Endometrial microvascular endothelial cells (primary cell): Measurements from ENCODE around the gene TMEM178B. TPM values are rescaled to one million over a fixed set of nuclear protein-coding genes. Genes with fewer than 3 reads are reported as not detected.
"Not testable (repeated sequence)": the region's sequence is repeated elsewhere in the genome, so short reads cannot be mapped to it uniquely, and the experiment has no call there.

Source experiments
- in situ Hi-C: cut with HindIII; loops from 2 replicates; pipeline ENCODE4 v1.10.0; 2017; ENCODE audit warnings: low sequenced_read_pairs, low pct_unique_long_range_greater_than_20kb; ENCODE audit errors: inconsistent ontology term
- total RNA-seq: library from RNA; depleted of rRNA; stranded (reverse); fragments of >200 nt; gene quantifications from one replicate; pipeline ENCODE4 v1.2.3, GENCODE V29; 2015; ENCODE audit errors: inconsistent ontology term

TMEM178B gene
- total RNA-seq: 0.28 TPM

GRCh38 chr7:141073641-141074161 lies at the start of gene TMEM178B:
TMEM178B (plus strand) TSS chr7:141074064.
- in situ Hi-C loops: no loop called here

- in situ Hi-C loops: no loop called here
Observed at GRCh38 chr7:141024668-141025067, 49.2 kb upstream of the TMEM178B start.

- in situ Hi-C loops: no loop called here
Observed at GRCh38 chr7:141027043-141027442, 46.8 kb upstream of the TMEM178B start.

DNA sequence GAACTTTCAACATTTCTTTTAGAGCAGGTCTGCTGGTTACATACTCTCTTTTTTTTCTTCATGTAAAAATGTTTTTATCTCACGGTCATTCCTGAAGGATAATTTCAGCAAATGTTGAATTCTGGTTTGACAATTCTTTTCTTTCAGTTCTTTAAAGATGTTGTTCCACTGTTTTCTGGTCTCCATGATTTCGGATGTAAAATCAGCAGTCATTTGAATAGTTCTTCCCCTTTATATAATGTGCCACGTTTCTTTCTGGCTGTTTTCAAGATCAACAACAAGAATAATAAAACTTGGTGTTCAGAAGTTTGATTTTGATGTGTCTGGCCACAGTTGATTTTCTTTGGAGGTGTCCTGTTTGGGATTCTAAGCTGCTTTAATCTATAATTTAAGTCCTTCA lies 45.1 kb upstream of the TMEM178B start:
- in situ Hi-C loops: no loop called here

DNA sequence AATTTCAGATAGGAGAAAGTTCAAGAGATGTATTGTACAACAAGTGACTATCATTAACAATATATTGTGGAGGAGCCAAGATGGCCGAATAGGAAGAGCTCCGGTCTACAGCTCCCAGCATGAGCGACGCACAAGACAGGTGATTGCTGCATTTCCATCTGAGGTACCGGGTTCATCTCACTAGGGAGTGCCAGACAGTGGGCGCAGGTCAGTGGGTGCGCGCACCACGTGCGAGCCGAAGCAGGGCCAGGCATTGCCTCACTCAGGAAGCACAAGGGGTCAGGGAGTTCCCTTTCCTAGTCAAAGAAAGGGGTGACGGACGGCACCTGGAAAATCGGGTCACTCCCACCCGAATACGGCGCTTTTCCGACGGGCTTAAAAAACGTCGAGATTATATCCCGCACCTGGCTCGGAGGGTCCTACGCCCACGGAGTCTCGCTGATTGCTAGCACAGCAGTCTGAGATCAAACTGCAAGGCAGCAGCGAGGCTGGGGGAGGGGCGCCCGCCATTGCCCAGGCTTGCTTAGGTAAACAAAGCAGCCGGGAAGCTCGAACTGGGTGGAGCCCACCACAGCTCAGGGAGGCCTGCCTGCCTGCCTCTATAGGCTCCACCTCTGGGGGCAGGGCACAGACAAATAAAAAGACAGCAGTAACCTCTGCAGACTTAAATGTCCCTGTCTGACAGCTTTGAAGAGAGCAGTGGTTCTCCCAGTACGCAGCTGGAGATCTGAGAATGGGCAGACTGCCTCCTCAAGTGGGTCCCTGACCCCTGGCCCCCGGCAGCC lies 41.1 kb upstream of the TMEM178B start:
- in situ Hi-C loops: not testable (repeated sequence)

DNA sequence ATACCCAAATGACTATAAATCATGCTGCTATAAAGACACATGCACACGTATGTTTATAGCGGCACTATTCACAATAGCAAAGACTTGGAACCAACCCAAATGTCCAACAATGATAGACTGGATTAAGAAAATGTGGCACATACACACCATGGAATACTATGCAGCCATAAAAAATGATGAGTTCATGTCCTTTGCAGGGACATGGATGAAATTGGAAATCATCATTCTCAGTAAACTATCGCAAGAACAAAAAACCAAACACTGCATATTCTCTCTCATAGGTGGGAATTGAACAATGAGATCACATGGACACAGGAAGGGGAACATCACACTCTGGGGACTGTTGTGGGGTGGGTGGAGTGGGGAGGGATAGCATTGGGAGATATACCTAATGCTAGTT lies 35.8 kb upstream of the TMEM178B start:
- in situ Hi-C loops: not testable (repeated sequence)

GRCh38 chr7:141039376-141039775 lies 34.5 kb upstream of the TMEM178B start:
- in situ Hi-C loops: no loop called here

DNA sequence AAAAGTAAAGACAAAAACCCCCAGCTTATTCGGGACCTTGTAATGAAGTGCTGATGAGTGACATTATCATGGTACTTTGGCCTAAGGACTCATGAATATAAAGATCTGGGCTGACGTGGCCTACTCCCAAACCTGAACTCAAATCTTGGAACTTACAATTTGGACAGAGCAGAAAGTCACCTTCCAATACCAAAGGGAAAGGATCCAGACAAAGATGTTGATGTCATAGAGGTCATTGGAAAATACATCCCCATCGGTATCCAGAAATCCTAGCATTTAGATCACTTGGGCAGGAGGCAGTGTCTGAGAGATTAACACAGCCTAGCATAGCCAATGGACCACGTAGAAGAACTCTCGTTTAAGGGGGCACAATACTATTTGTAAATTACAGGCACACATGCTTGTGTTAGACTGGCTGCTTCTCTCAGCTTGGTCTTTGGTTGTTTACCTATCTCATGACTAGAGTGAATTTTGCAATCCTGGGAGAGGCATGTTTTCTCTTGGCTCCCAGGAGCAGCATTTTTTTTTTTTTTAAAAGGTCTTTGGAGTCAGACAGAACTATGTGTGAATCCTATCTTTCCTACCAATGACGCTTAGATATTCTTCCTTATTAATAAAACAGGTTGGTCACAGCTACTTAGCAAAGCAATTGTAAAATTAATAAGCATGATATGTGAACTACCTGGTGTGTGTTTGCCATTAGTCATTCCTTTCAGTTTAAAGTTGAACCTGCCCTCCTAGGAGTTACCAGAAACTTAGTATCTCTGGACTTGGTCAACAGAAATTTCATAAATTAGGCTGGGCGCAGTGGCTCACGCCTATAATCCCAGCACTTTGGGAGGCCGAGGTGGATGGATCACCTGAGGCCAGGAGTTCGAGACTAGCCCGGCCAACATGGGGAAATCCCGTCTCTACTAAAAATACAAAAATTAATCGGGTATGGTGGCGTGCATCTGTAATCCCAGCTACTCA lies 31.4 kb upstream of the TMEM178B start:
- in situ Hi-C loops: no loop called here

DNA sequence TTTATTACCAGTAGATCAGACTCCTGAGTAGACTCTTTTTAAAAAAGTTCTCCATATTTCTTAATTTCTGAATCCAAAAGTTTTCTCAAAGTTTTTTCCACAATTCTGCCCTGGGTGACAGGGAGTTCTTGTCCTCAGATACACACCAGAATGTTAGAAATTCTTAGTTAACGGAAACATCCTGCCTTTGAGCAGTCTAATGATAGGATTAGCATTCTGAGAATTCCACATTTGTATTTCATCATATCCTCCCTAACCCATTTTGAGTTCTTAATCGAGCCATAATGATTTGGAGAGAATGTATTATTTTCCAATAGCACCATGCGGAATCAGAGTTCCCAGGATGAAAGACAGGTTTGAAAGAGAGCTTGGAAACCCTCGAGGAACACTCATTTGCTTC lies 30.2 kb upstream of the TMEM178B start:
- in situ Hi-C loops: no loop called here

DNA sequence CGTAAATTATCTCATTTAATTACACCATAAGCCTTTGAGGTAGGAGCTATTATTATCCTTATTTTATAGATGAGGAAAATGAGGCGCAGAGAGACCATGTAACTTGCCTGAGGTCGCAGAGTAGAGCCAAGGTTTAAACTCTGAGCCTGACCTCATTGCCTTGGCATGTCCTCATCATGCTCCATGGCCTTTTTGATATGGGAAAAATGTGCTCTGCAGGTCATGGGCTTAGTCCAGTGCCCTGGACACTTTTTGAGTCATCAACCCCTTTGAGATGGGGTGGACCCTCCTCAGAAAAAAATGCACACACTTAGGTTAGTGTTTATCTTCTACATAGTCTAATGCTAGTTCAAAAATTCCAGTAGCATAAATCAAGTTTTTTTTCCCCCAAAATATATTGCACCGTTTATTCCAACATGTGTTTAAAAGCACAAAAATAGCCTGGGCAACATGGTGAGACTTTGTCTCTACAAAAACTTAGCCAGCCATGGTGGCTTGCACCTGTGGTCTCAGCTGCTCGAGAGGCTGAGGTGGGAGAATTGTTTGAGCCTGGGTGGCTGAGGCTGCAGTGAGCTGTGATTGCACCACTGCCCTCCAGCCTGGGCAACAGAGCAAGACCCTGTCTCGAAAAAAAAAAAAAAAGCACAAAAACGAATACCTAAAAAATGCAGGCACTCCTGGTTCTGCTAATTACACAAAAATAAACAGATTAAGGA lies 28.6 kb upstream of the TMEM178B start:
- in situ Hi-C loops: no loop called here

GRCh38 chr7:141045842-141046620 lies 27.8 kb upstream of the TMEM178B start:
- in situ Hi-C loops: no loop called here

GRCh38 chr7:141053626-141054025 lies 20.2 kb upstream of the TMEM178B start:
- in situ Hi-C loops: no loop called here

DNA sequence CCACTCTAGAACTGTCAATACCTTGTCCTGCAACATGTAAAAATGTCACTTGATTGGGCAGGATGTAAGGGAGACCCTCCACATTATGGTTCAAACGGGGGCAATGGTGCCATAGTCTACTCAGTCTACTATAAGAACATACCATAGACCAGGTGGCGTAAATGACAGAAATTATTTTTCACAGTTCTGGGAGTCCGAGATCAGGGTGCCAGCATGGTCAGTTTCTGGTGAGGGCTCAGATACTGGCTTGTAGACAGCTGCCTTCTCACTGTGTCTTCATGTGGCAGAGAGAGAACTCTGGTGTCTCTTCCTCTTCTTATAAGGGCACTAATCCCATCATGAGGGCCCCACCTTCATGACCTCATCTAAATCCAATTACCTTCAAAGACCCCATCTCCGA lies 18.7 kb upstream of the TMEM178B start:
- in situ Hi-C loops: no loop called here

DNA sequence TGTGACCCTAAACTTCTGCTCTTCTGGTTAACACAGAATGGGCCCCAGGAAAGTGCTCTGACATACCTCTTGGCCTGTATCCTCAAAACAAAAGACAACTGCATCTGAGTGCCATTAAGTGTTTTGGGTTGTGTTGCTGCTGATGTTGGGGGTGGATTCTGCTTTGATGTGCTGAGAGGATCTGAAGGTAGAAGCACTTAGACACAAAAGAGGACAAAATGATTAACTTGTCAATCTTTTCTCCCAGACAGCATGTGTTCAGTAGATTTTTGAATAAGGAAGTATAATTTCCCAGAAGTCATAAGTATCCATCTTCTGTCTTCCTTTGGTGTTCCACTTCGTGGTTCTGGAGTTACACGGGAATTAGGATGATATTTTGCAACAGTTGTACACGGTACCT lies 16.1 kb upstream of the TMEM178B start:
- in situ Hi-C loops: no loop called here

- in situ Hi-C loops: not testable (repeated sequence)
Observed at GRCh38 chr7:141067856-141068255, 6.0 kb upstream of the TMEM178B start.

DNA sequence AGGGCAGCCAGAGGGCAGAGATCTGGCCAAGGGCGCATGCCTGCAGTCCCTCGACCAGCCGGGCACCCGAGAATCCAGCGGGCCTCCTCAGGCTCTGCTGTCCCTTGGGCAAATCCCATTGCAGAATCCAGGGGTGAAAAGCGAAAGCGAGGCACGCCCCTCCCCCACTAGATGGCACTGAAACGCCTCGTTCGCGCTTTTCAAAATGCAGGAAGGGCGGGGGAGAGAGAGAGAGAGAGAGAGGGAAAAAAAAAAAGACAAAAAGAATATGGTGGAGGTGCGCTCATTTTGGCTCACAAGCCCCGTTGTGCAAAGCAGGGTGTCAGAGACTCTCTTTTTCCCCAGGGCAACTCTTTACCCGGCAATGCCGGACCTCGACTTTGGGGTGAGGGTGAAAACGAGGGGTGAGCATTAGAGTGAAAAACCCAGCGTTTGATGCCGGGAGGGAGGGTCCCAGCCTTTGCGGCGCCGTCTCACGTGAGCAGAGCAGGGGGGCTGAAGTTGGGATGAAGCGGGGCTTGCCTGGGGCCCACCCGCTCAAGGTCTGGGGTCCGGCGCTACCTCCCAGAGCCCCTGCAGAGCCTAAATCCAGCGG lies 2.5 kb upstream of the TMEM178B start:
- in situ Hi-C loops: no loop called here

- in situ Hi-C loops: no loop called here
Observed at GRCh38 chr7:141071855-141072547, 1.9 kb upstream of the TMEM178B start.
